Breast epithelium (tissue), 3 donors: ENCODE data around the gene PPM1G.

Experiments
- POLR2A ChIP-seq: fragments of 450-650 bp; IDR thresholded peaks from one replicate; pipeline ENCODE4 v1.6.1; 2016; ENCODE audit warnings: antibody characterized with exemption, mild to moderate bottlenecking, moderate library complexity
- TF ChIP-seq, protein P1 (sequence below), 3 donors: fragments of 450-650 bp; IDR thresholded peaks; one replicate each; pipeline ENCODE4 v1.5.1; 2016 to 2017; ENCODE audit warnings: antibody characterized with exemption in 3 of 3, mild to moderate bottlenecking in 3 of 3, moderate library complexity in 3 of 3

DNA sequence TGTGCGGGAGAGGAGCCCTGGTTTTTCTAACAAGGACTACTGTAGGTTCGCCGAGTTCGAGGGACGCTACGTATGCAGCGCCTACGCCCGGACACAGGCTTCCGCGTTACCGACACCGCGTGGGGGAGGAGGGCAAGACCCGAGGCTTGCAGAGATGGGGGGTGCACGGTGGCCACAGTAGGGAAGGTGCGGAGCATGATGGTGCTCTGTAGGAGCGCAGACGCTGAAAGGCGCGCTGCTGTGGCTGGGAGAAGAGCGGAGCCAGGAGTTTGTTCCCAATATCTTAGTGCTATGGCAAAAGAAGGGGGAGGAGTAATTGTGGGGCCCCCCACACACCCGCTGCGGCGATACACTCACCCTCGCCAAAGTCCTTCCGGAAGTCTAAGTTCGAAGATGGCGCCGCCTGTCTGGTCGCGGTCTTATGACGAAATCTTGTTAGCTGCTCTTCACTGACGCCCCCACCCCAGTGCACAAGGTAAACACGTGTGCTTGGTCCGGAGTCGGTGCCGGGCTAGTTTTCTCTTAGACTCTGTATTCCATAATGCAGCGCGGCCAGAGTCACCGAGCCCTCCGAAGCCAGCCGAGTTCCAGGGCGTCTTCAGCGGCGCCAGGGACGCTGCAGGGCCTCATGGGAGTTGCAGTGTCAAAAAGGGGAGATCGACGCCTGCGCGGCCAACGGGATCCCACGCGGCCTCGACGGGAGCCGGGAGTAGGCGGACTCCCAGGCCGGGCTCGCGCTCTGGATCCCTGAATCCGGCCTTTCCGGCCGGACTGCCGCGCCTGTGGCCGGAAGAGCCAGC, 52.8 kb downstream of the PPM1G start, which contains the start of gene GTF3C2:
- TF ChIP-seq, protein P1, sequence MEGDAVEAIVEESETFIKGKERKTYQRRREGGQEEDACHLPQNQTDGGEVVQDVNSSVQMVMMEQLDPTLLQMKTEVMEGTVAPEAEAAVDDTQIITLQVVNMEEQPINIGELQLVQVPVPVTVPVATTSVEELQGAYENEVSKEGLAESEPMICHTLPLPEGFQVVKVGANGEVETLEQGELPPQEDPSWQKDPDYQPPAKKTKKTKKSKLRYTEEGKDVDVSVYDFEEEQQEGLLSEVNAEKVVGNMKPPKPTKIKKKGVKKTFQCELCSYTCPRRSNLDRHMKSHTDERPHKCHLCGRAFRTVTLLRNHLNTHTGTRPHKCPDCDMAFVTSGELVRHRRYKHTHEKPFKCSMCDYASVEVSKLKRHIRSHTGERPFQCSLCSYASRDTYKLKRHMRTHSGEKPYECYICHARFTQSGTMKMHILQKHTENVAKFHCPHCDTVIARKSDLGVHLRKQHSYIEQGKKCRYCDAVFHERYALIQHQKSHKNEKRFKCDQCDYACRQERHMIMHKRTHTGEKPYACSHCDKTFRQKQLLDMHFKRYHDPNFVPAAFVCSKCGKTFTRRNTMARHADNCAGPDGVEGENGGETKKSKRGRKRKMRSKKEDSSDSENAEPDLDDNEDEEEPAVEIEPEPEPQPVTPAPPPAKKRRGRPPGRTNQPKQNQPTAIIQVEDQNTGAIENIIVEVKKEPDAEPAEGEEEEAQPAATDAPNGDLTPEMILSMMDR (IDR thresholded peaks at IDR 0.05): no peak
- TF ChIP-seq POLR2A: peak; percentile 40
